HS-5 (cell line): ENCODE results near the gene CYP3A5.
A peak's percentile ranks its signal among the peaks of the same experiment; 100 is the strongest.
"Not testable (repeated sequence)": the region's sequence is repeated elsewhere in the genome, so short reads cannot be mapped to it uniquely, and the experiment has no call there.

Experiments
- DNase-seq: peaks from one replicate; pipeline ENCODE4 v3.0.0-alpha.2; 2012; ENCODE audit warnings: low read depth

Gene CYP3A5

DNA sequence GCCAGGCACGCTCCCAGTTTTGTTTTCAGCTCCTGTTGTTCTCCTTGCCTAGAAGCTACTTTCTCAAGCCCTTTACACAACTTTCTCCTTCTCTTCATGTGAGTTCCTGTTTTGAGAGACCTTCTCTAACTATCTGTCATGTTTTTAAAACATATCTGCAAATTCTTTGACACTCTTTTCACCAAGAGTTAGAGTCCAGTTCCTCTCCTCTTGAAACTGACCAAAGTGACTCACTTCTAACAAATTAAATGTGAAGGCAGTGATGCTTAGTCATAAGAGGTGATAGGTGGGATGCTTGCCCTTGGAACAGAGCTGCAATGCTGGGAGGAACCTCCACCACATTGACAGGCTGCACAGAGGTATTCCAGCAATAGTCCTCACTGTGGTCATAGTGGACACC is 37.8 kb downstream of the CYP3A5 start:
- DNase-seq: no peak

DNA sequence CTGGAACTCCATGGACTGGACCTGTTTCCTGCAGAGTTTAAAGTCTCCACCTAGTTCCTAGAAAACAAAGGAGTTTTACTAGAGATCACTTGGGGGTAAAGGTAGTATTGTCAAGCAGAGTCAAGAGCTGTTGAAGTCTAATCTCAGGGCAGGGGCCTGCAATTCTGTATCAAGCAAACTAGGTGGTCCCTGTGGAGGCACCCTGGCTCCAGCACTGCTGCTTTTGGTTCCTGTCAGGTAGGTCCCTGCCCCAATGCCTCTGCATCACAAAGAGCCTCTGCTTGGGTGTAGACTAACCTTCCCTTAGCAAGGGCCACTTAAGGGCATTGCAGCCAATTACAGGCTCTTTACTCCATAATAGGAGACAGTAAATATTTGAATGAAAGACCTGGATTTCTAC is 40.5 kb downstream of the CYP3A5 start:
- no peak for DNase-seq

DNA sequence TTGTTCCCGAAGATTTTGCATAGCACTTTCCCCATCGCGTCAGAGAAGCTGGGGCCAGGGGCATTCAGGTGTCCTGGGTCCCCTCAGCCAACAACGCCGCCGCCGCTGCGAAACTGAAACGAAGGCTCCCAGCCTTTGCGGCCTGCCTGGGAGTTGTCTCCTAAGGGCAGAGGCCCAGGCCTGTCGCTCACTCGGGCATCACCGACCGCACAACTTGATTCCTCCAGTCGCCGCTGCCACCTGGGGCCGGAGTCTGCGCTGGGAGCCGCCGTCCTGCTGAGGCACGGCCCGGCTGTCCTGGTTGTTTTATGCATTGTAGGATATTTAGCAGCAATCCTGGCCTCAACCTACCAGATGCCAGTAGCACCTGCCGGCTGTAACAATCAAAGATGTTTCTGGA is 41.1 kb downstream of the CYP3A5 start:
- no peak for DNase-seq

DNA sequence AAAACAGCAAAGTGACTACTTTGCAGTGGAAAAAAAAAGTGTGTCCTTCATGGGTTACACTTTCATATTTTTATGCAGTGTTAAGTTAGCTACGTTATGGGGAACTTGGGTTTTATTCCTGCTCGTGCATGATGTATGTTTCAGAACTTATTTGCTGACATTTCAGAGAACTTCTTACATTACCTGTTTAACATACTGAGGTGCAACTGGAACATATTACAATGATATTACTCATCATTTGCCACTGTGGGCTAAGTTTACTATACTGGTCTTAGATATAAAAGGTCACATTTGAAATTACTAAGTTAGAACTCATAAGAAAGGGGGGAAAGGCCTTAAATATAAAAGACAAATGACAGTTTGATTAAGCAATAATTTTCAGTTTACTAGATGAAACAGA is 42.4 kb downstream of the CYP3A5 start:
- DNase-seq: not testable (repeated sequence)

DNA sequence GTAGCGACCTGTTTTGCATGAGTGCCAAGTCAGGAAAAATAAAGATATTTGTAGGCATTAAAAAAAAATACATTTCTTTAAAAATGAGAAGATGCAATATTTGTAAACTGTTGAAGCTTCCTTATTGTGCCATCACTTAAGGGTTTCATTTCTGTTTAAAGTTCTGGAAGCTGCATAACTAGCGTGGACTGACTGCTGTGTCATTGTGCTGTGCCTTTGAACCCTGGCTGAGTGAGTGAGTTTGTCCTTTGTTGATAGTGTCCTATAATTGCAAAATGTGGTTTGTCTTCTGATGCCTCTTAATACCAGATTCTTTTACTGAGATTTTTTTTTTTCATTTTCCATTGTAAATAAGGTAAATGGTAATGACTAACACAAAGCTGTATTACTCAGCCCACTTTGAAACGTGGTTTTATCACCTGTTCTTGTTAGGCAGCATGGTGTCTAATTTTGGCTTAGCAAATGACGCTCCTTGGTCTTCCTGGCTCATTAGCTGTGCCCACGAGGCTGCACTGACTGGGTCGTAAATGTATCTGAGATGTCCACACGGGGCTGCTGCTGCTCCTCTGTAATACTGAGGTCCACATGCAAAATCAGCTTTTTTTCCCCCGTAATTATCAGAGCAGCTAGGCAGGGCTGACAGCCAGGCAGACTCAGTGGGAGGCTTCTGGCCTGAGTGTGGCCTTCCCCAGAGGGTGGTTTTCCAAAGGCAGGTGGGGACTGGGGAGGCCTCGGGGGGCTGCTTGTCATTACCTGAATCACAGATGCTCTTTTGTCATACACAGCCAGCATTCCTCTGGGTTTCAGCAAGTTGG is 48.3 kb downstream of the CYP3A5 start:
- DNase-seq: no peak

DNA sequence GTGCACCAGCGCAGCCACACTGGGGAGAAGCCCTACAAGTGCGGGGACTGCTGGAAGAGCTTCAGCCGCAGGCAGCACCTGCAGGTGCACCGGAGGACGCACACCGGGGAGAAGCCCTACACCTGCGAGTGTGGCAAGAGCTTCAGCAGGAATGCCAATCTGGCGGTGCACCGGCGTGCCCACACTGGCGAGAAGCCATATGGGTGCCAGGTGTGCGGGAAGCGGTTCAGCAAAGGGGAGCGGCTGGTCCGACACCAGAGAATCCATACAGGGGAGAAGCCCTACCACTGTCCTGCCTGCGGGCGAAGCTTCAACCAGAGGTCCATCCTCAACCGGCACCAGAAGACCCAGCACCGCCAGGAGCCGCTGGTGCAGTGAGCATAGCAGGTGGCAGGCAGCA is 50.2 kb downstream of the CYP3A5 start:
- no peak for DNase-seq

DNA sequence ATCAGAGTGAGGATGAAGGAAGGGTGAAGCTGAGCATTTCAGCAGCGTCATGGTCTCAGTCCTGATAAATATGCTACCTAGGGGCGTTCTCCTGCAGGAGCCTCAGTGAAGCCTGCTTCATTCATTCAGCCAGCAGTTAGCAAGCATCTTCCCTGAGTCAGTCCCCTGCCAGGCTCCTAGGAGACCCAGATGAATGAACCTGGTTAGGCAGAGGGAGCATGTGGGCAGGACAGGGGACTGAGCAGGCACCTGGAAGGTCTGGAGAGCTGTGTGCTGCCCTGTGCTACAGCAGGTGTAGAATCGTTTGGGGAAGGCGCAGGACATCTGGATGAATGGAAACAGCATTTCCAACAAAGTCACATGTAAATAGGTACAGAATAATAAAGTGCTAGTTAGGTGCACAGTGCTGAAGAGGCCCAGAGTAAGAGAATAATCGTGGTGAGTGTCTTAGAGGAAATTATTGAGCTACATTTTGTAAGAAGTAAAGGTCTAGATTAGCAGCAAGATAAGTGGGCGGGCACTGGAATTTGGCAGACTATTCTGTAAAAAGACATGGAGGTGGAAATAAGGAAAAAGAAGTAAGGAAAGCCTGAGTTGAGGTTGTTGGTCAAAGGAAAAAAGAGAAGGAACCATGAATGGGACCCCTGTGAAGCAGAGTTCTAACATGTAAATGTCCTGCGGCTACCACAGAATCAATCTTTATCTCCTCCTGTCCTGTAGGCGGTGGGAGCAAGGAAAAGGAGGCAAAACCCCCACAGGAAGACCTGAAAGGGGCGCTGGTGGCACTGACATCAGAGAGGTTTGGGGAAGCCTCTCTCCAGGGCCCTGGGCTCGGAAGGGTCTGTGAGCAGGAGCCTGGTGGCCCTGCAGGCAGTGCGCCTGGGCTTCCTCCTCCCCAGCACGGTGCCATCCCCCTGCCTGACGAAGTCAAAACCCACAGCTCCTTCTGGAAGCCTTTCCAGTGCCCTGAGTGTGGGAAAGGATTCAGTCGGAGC is 51.0 kb downstream of the CYP3A5 start:
- DNase-seq: no peak

DNA sequence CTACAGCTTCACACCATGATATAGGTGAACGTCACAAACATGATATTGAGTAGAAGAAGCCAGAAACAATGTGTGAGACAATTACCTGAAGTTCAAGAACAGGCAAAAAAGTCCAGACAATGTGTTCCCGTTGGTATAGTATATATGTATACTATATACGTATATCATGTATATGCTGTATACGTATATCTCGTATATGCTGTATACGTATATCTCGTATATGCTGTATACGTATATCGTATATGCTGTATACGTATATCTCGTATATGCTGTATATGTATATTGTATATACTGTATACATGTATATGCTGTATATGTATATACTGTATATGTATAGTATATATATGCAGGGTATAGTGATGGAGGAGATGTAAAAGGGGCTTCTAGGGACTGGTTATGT is 52.3 kb downstream of the CYP3A5 start:
- no peak for DNase-seq

DNA sequence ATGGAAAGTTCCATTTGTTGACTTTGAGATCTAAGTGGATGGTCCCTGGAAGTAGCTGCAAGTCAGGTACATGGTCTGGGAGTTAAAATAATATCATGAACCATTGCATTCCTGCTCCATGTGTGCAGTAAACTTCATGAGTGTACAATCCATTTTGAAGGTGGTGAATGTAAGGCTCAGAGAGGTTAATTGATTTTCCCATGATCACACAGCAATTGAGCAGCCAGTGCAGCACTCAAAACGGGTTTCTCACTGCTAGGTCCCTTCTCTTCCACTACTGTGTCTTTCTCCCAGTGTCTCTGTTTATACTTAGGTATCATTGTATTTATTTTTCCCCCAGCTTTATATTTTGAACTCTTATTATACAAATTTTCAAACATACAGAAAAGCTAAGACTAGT is 53.1 kb downstream of the CYP3A5 start:
- no peak for DNase-seq

DNA sequence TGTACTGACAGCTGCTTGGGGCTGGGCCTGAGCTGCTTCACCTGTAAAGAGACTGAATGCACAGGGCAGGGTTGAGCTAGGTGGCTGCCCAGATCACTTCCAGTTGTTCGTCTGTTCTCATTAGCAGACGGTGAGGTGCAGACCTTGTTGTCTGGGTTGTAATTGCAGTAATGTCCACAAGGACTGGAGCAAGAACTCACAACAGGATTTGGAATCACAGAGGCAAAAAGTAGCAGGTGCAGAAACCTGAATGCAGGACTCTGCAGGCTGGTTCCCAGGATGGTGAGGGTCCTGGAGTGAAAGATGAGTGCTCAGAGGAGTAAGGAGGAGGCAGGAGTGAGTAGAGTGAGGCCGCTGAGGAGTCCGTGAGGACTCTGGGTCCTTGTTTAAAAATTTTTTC is 53.8 kb downstream of the CYP3A5 start:
- no peak for DNase-seq

DNA sequence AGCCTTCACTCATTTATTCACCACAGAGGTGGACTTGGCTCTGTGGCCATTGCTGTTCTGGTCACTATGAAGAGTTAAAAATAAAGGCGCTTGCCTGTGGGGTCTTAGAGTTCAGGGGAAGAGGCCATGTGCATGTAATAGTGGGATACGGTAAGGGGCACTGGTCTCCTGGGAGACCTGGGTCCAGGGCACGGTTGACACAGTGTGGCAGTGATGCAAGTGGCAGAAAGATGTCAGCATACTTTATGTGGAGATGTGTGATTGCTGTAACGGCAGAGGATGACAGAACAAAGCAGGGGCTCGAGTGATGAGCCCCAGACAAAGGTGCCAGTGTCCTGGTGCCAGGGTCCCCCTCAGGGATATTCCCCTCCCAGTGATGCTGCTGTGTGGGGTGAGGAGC is 54.5 kb downstream of the CYP3A5 start:
- DNase-seq: no peak

DNA sequence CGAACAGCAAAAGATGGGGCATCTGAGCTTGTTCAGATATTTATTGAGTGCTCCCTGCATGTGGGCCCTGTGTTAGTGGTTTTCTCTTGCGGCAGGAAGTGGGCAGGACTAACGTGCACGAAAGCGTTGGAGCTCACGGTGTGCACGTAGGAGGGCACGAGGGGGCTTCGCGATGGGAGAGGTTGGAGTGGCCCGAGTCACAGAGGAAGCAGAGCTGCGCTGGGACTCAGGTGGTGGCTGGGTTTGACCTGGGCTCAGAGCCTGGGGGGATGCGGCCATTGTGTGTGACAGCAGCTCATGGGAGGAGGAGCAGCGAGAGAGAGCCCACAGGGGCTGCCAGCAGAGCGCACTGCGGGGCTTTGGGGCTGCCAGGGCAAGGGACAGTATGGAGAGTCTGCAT is 55.3 kb downstream of the CYP3A5 start:
- no peak for DNase-seq

DNA sequence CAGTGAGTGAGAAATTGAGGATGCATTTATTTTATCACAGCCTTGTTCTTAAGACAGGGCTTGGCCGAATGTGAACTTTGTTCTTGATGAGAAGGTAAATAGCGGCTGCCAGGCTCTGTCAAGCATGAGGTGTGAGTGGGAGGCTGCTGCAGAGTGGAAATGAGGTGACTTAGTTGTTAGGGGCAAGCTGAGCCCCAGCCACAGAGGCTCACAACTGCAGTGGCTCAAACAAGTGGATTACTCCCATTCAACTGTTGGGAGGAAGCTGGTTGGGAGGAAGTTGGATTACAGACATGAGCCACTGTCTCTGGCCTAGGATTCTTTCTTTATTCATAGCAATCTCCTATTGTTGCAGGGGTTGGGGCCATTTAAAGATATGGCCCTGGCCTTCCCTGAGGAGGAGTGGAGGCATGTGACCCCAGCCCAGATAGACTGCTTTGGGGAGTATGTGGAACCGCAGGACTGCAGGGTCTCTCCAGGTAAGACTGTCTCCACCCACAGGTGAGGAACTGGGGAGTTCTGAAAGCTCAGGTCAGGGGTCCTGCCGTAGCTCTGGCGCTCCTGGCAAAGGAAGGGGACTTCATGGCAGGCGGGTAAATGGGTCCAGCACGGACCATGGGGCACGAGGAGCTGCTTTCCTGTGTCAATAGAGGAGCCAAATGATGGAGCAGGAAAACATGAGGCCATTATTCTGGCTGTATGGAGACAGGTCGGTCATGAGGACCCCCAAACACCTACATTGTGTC is 55.9 kb downstream of the CYP3A5 start:
- DNase-seq: no peak

DNA sequence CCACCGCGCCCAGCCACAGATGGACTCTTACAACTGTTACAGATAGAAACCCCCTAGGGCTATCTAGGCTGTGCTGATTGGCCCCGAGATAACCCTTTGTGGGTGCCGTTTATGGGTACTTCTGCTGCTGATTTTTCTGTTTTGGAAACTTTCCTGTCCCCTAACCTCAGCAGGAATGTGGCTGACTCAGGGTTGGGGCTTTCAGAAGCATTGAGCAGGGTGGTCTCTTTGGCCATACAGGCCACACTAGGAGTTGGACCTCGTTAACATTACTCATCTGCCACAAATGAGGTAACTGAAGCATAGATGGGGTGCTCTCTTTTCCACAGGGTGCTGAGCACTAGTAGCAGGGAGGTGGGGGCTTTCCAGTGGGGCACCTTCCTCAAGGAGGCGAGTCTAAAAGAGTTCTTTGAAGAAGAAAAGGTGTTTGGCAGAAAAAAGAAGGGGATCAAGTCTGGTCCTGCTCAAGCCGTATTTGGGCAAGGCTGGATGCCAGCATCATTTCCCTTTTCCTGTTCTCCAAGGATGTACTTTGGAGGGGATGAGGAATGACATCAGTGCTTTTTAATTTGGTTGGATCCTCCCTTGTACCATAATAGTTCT is 56.6 kb downstream of the CYP3A5 start:
- no peak for DNase-seq

DNA sequence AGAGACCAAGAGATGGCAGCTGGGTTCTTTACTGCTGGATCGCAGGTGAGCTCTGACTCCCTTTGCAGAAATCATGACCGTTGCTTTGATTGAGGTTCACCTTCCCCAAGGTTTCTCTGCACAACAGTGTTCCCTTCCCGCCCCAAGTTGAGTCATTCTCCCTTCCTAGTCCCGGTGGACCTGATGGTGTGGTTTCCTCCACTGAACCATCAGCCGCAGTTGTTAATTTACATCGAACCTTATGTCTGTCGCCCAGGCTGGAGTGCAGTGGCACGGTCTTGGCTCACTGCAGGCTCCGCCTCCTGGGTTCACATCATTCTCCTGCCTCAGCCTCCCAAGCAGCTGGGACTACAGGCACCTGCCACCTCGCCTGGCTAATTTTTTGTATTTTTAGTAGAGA is 57.2 kb downstream of the CYP3A5 start:
- DNase-seq: no peak

DNA sequence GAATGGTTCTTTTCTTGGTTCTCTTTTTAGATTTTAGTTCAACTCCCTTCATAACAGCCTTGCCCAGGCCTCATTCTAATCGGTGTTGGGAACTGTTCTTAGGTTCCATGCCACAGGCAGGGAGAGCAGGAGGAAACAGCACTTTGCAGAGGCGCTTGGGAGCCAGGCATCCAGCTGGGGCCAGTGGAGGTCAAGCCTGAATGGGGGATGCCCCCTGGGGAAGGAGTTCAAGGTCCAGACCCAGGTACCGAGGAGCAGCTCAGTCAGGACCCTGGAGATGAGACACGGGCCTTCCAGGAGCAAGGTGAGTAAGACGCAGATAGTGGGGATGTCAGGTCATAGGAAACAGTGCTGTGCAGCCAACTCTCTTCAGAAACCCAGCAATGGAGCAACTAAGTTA is 58.5 kb downstream of the CYP3A5 start:
- no peak for DNase-seq

DNA sequence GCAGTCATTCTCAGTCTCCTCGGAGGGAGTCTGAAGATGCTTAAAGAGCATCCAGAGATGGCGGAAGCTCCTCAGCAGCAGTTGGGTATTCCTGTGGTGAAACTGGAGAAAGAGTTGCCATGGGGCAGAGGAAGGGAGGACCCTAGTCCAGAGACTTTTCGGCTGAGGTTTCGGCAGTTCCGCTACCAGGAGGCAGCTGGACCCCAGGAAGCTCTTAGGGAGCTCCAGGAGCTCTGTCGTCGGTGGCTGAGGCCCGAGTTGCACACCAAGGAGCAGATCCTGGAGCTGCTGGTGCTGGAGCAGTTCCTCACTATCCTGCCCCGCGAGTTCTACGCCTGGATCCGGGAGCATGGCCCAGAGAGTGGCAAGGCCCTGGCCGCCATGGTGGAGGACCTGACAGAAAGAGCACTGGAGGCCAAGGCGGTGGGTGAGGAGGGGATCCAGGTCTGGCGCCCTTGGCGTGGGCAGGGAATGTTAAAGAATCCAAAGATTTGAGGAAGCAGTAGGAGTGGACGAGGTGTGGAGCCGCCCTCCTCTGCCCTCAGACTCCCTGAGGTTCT is 60.1 kb downstream of the CYP3A5 start:
- no peak for DNase-seq

DNA sequence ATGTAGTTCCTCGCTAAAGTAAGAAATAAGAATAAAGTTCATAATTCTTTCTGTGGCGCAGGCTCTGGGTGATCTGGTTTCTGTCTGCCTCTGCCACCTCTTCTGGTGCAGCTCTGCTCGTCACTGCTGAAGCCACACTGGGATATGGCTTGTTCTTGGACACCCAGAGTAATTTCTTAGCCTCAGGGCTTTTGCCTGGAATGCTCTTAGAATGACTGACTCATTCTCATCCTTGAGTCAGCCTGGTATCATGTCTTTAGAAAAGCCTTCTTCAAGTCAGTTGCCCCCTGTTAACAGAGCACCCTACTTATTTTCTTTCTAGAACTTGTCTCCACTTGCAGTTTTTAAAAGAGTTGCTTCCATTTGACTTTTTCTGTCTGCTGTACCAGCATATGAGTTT is 61.1 kb downstream of the CYP3A5 start:
- DNase-seq: peak; percentile 22

DNA sequence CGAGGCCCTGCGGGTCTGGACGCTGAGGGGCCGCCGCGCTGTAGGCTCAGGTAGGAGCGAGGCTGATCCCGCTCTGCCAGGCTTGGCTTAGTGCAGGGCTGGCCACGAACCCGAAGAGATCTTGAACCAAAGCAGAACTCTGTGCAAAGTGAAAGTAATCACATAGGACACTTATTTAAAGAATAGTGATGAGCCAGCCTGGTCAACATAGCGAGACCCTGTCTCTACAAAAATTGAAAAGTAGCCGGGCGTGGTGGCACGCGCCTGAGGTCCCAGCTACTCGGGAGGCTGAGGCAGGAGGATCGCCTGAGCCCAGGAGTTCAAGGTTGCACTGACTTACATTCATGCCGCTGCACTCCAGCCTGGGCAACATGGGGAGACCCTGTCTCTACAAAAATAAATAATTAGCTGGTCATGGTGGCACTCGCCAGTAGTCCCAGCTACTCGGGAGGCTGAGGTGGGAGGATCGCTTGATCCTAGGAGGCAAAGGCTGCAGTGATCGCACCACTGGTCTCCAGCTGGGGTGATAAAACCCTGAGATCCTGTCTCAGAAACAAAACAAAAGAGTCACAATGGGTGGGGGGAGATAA is 62.5 kb downstream of the CYP3A5 start:
- no peak for DNase-seq

DNA sequence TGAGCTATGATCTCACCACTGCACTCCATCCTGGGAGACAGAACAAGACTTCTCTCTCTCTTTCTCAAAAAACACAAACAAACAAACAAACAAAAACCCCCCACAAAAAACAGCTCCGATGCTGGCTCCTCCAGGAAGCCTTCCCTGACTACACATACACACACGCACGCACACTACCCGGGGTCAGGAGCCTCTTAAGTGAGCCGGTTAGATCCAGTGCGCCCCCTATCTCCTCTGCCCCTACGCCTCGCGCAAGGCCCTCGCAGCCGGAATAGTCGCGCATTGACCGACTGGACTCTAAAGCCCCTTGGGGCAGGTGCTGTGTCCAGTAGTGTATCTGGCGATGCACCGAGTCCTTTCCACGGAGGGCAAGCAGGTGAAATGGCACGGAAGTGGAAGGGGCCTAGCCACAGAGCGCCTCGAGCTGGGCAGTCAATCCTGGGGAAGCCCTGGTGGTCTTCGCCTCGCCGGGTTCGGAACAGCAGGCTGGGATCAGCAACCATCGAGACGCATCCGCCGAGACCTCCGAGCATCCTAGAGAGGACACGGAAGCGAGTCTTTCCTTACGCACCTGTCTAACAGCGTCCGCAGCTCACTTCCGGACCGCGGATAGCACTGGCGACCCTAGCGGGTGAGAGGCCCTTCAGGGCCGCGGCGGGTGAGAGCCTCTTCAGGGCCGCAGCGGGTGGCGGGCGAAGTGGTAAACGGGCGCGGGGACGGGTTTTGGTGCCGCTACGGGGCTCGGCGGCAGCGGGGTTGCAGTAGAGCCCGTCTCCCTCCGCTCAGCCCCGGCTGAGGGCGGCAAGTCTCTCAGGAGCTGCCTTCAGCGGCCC is 63.2 kb downstream of the CYP3A5 start, which contains the start of gene ZSCAN25:
TSS of gene ZSCAN25 (plus strand) at position 588 of the 833 bp plus-strand sequence. CDS start 2,661 bp downstream, outside the sequence.
- DNase-seq: peak; percentile 49
